HepG2 (cell line): Measurements from ENCODE around the gene PDCD10.

Experiments
- ARID4A ChIP-seq: sonication (generic); formaldehyde crosslinking; IDR thresholded peaks from 2 replicates; pipeline ENCODE4 v1.5.0; 2020; ENCODE audit warnings: mild to moderate bottlenecking, missing genetic modification reagents, borderline replicate concordance
- CREB1 ChIP-seq, 2 experiments: fragments of 450-650 bp in 1 of 2; IDR thresholded peaks; 2 replicates each; pipeline ENCODE4 v1.6.1; 2016 to 2017; ENCODE audit warnings: control low read depth in 1 of 2, mild to moderate bottlenecking in 1 of 2, missing compliant biosample characterization in 1 of 2, missing genetic modification characterization in 1 of 2
- CREB3 ChIP-seq: sonication (generic); formaldehyde crosslinking; IDR thresholded peaks from 2 replicates; pipeline ENCODE4 v1.5.0; 2020; ENCODE audit warnings: missing genetic modification reagents
- MTA3 ChIP-seq: sonication (generic); formaldehyde crosslinking; IDR thresholded peaks from 2 replicates; pipeline ENCODE4 v1.4.0; 2020; ENCODE audit warnings: missing genetic modification reagents
- PBX3 ChIP-seq: sonication (generic); formaldehyde crosslinking; IDR thresholded peaks from 2 replicates; pipeline ENCODE4 v1.8.1; 2023; ENCODE audit warnings: missing genetic modification reagents, inconsistent platforms, borderline replicate concordance
- POLR2A ChIP-seq, 2 experiments: IDR thresholded peaks; 2 replicates each; pipeline ENCODE4 v1.6.1; 2011; ENCODE audit warnings: low read depth in 2 of 2, low read length in 2 of 2, mild to moderate bottlenecking in 1 of 2, moderate library complexity in 1 of 2; ENCODE audit not compliant: insufficient read depth in 1 of 2
- SKIL ChIP-seq: sonication (generic); formaldehyde crosslinking; IDR thresholded peaks from 2 replicates; pipeline ENCODE4 v1.8.0; 2022; ENCODE audit warnings: missing genetic modification reagents, mild to moderate bottlenecking, moderate library complexity, borderline replicate concordance
- TMF1 ChIP-seq: sonication (generic); formaldehyde crosslinking; IDR thresholded peaks from 2 replicates; pipeline ENCODE4 v1.8.1; 2022; ENCODE audit warnings: low read depth, missing genetic modification reagents
- ZBTB33 ChIP-seq: sonication (generic); formaldehyde crosslinking; IDR thresholded peaks from 2 replicates; pipeline ENCODE4 v1.4.0; 2020; ENCODE audit warnings: missing genetic modification reagents
- ZFP91 ChIP-seq: sonication (generic); formaldehyde crosslinking; IDR thresholded peaks from 2 replicates; pipeline ENCODE4 v1.9.0; 2022; ENCODE audit warnings: missing genetic modification reagents, mild to moderate bottlenecking, borderline replicate concordance
- ZNF253 ChIP-seq: sonication (generic); formaldehyde crosslinking; IDR thresholded peaks from 2 replicates; pipeline ENCODE4 v1.8.0; 2022; ENCODE audit warnings: mild to moderate bottlenecking, missing genetic modification reagents, borderline replicate concordance
- ZNF644 ChIP-seq: IDR thresholded peaks from 2 replicates; pipeline ENCODE4 v1.6.1; 2016; ENCODE audit warnings: low read depth
- ZZZ3 ChIP-seq: sonication (generic); formaldehyde crosslinking; IDR thresholded peaks from 2 replicates; pipeline ENCODE4 v1.4.0; 2020; ENCODE audit warnings: missing genetic modification reagents, mild to moderate bottlenecking, borderline replicate concordance
- TF ChIP-seq, protein P1 (sequence below): sonication (generic); formaldehyde crosslinking; IDR thresholded peaks from 2 replicates; pipeline ENCODE4 v1.5.0; 2020; ENCODE audit warnings: missing genetic modification reagents

GRCh38 chr3:167731393-167731792 lies 3.3 kb downstream of the PDCD10 start:
- no peak for TF ChIP-seq TMF1 (CRISPR knock-in tag)
- TF ChIP-seq POLR2A (IDR thresholded peaks at IDR 0.05; ENCODE audit: insufficient read depth in 1 of 2, low read depth in 2 of 2, low read length in 2 of 2), result no peak
- TF ChIP-seq ZFP91 (CRISPR knock-in tag), result no peak
- no peak for TF ChIP-seq ZNF253
- TF ChIP-seq, protein P1, sequence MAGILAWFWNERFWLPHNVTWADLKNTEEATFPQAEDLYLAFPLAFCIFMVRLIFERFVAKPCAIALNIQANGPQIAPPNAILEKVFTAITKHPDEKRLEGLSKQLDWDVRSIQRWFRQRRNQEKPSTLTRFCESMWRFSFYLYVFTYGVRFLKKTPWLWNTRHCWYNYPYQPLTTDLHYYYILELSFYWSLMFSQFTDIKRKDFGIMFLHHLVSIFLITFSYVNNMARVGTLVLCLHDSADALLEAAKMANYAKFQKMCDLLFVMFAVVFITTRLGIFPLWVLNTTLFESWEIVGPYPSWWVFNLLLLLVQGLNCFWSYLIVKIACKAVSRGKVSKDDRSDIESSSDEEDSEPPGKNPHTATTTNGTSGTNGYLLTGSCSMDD (CRISPR knock-in tag), result no peak
- no peak for TF ChIP-seq SKIL (CRISPR knock-in tag)
- no peak for TF ChIP-seq ARID4A (CRISPR knock-in tag)
- TF ChIP-seq ZBTB33 (CRISPR knock-in tag), result no peak
- no peak for TF ChIP-seq MTA3 (CRISPR knock-in tag)
- TF ChIP-seq CREB1 (IDR thresholded peaks at IDR 0.05), result no peak
- no peak for TF ChIP-seq CREB1 (CRISPR knock-in tag; IDR thresholded peaks at IDR 0.05)
- TF ChIP-seq CREB3 (CRISPR knock-in tag), result no peak
- TF ChIP-seq ZNF644 (CRISPR knock-in tag), result no peak
- no peak for TF ChIP-seq PBX3 (CRISPR knock-in tag)
- TF ChIP-seq ZZZ3 (CRISPR knock-in tag), result no peak
